Measurements from ENCODE around the gene AIFM2. TPM values are rescaled to one million over a fixed set of nuclear protein-coding genes. Genes with fewer than 3 reads are reported as not detected.
"Not testable (repeated sequence)": the region's sequence is repeated elsewhere in the genome, so short reads cannot be mapped to it uniquely, and the experiment has no call there.

AIFM2 gene
- total and polyA plus RNA-seq, 9 donors, result 1.9 to 3.3 (median 2.6) TPM

DNA sequence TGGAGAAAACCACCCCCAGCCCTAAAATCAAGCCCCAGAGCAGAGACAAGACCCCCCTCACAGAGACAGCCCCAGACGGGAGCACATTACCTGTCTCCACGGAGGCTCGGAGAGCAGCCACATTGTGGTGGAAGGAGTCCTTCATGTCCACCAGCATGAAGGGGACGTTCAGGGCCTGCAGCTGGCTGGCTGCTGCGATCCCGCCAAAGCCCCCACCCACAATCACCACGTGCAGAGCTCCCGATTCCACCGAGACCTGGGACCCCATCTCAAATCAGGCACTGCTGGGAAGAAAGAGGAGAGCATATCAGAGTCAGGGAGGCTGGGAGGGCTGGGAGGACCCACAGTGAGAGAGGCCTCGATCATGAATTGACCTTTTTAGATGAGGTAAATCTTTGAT is 8.8 kb downstream of the AIFM2 start:
- DNase-seq, result no peak
- H3K27ac ChIP-seq (ENCODE audit: low read length), result no peak overlapping the region
- no peaks in the 10 kb centered on the region for H3K27me3 ChIP-seq (ENCODE audit: control insufficient read depth, insufficient read depth, low read length)
- H3K9me3 ChIP-seq (replicated peaks; ENCODE audit: control insufficient read depth, low read depth, low read length), result no peaks in the 10 kb centered on the region
- no peak overlapping the region for H3K4me3 ChIP-seq (ENCODE audit: low read length)
- no peaks in the 10 kb centered on the region for H3K4me1 ChIP-seq (ENCODE audit: control insufficient read depth, insufficient read depth, low read length)
- H3K36me3 ChIP-seq (ENCODE audit: control insufficient read depth, insufficient read depth, low read length), result peaks cover 4% of the 10 kb centered on the region
- WGBS (ENCODE audit: insufficient coverage), result no CpG with 5 or more reads among the region's 10 CpGs

DNA sequence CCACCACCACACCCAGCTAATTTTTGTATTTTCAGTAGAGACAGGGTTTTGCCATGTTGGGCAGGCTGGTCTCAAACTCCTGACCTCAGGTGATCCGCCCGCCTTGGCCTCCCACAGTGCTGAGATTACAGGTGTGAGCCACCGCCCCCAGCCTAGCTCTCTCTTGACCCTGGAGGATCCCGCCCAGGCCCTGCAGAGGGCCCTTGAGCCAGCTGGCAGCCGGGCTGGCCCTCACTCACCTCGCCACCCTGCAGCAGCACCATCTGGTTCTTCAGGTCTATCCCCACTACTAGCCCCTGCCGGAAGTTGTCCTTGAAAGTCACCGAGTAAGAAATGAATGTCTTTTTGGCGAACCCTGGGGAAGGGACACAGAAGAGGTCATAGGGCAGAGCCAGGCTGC is 9.5 kb downstream of the AIFM2 start:
- H3K4me3 ChIP-seq (ENCODE audit: low read length); DNase-seq; H3K27me3 ChIP-seq (ENCODE audit: control insufficient read depth, insufficient read depth, low read length); H3K36me3 ChIP-seq (ENCODE audit: control insufficient read depth, insufficient read depth, low read length); H3K9me3 ChIP-seq (replicated peaks; ENCODE audit: control insufficient read depth, low read depth, low read length); H3K4me1 ChIP-seq (ENCODE audit: control insufficient read depth, insufficient read depth, low read length); H3K27ac ChIP-seq (ENCODE audit: low read length): not testable (repeated sequence)
- 95% methylated on average over 9 of the region's 9 CpGs for WGBS (ENCODE audit: insufficient coverage)

DNA sequence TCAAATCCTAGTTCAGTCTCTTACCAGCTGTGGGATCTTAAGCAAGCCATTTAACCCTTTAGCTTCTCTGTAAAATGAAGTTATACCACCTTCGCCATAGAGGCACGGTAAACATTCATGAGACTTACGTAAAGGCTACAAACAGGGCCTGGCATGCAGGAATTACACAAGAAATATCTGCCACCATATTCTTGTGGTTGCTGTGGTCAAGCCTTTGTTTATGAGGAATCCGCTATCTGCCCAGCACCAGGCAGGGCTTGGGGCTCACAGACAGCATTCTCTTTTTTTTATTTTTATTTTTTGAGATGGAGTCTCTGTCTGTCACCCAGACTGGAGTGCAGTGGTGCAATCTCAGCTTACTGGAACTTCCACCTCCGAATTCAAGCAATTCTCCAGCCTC is 9.9 kb downstream of the AIFM2 start:
- Histone ChIP-seq H3K36me3 (ENCODE audit: control insufficient read depth, insufficient read depth, low read length) (peaks cover 4% of the 10 kb centered on the region), H3K4me3 (ENCODE audit: low read length) (no peak overlapping the region), H3K4me1 (ENCODE audit: control insufficient read depth, insufficient read depth, low read length) (no peaks in the 10 kb centered on the region), H3K27me3 (ENCODE audit: control insufficient read depth, insufficient read depth, low read length) (no peaks in the 10 kb centered on the region), H3K9me3 (replicated peaks; ENCODE audit: control insufficient read depth, low read depth, low read length) (no peaks in the 10 kb centered on the region), H3K27ac (ENCODE audit: low read length) (no peak overlapping the region)
- DNase-seq, result no peak
- WGBS (ENCODE audit: insufficient coverage), result 100% methylated on average over 1 of the region's 5 CpGs

DNA sequence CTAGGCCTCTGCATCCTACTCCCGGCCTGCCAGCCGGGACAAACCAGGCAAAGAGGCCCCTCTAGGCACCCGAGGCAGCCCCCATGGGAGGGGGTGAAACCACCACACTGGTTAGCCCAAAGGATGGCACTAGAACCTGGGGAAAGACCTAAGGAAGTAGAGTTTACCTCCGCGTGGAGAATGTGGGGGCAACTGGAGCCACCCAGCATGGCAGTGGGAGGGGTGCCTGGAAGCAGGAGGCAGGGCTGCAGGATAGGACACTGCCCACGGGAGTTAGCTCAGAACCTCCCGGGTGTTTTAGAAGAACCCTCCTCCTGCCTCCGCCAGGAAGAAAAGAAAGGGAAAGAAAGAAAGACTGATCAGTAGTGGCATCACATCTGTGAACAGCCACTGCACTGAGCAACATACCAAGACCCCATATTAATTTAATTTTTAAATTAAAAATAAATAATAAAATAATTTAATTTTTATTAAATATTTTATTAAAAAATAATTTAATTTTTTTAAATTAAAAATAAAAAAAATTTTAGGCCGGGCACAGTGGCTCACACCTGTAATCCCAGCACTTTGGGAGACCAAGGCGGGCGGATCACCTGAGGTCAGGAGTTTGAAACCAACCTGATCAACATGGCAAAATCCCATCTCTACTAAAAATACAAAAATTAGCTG is 11.2 kb downstream of the AIFM2 start:
- no peak overlapping the region for H3K4me3 ChIP-seq (ENCODE audit: low read length)
- H3K36me3 ChIP-seq (ENCODE audit: control insufficient read depth, insufficient read depth, low read length), result peaks cover 4% of the 10 kb centered on the region
- H3K27me3 ChIP-seq (ENCODE audit: control insufficient read depth, insufficient read depth, low read length), result no peaks in the 10 kb centered on the region
- no peaks in the 10 kb centered on the region for H3K9me3 ChIP-seq (replicated peaks; ENCODE audit: control insufficient read depth, low read depth, low read length)
- no peaks in the 10 kb centered on the region for H3K4me1 ChIP-seq (ENCODE audit: control insufficient read depth, insufficient read depth, low read length)
- DNase-seq, result no peak
- 100% methylated on average over 3 of the region's 11 CpGs for WGBS (ENCODE audit: insufficient coverage)
- H3K27ac ChIP-seq (ENCODE audit: low read length), result no peak overlapping the region

DNA sequence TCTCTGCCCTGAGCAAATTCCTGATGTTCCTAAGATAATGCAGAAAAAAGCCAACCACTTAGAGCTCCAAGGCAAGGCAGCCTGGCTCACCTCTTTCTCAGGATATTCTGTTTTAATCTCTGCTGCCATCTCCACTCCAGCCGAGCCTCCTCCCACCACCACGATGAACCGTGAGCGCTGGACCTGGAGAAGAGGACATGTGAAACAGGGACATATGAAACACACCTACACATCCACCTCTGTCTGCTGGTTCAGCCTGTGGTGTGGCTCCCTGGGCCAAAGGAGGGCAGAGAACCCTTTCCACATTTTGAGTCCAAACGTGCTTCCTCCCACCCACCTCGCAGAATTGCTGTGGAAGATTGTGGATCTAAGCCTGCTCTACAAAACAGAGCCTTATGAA is 12.2 kb downstream of the AIFM2 start:
- Histone ChIP-seq H3K4me3 (ENCODE audit: low read length) (no peak overlapping the region), H3K27me3 (ENCODE audit: control insufficient read depth, insufficient read depth, low read length) (no peaks in the 10 kb centered on the region), H3K27ac (ENCODE audit: low read length) (no peak overlapping the region), H3K36me3 (ENCODE audit: control insufficient read depth, insufficient read depth, low read length) (peaks cover 4% of the 10 kb centered on the region), H3K4me1 (ENCODE audit: control insufficient read depth, insufficient read depth, low read length) (no peaks in the 10 kb centered on the region), H3K9me3 (replicated peaks; ENCODE audit: control insufficient read depth, low read depth, low read length) (no peaks in the 10 kb centered on the region)
- 73% methylated on average over 3 of the region's 6 CpGs for whole genome bisulfite sequencing (ENCODE audit: insufficient coverage)
- no peak for DNase-seq

DNA sequence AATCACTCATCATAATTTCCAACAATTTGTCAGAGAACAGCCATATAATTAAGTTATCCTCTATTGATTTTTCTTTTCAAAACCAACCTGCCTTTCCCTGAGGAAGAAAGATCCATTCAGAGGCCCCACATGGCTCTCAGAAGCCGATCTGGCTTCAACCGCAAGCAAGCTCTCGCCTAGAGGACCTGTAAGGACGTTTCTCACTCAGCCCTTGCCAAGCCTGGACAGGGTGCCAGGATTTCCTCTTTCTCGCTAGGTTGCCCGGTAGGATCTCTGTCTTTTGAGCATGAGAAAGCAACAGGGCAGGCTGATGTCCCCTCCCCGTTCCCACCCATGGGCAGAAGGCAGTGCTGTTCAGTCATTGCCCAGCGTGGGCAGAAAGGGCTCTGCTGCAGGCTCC is 13.0 kb downstream of the AIFM2 start:
- no peak for DNase-seq
- H3K9me3 ChIP-seq (replicated peaks; ENCODE audit: control insufficient read depth, low read depth, low read length), result no peaks in the 10 kb centered on the region
- H3K27ac ChIP-seq (ENCODE audit: low read length), result no peak overlapping the region
- no peaks in the 10 kb centered on the region for H3K27me3 ChIP-seq (ENCODE audit: control insufficient read depth, insufficient read depth, low read length)
- peaks cover 8% of the 10 kb centered on the region for H3K36me3 ChIP-seq (ENCODE audit: control insufficient read depth, insufficient read depth, low read length)
- H3K4me3 ChIP-seq (ENCODE audit: low read length), result no peak overlapping the region
- 84% methylated on average over 7 of the region's 8 CpGs for WGBS (ENCODE audit: insufficient coverage)
- no peaks in the 10 kb centered on the region for H3K4me1 ChIP-seq (ENCODE audit: control insufficient read depth, insufficient read depth, low read length)

DNA sequence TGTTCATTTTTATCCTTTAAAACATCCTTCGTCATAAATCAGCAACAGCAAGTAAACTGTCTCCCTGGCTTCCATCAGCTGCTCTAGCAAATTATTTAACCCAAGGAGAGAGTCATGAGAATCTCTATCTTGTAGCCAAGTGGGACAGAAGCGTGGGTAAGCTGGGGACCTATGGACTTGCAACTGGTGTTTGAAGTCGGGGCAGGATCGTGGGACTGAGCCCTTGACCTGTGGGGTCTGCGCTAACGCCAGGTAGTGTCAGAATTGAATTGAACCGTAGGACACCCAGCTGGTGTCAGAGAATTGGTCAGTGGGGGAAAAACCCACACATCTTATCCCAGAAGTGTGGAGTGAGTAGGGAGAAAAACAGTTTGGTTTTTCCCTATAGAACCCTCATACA is 13.4 kb downstream of the AIFM2 start:
- Histone ChIP-seq H3K9me3 (replicated peaks; ENCODE audit: control insufficient read depth, low read depth, low read length) (no peaks in the 10 kb centered on the region), H3K27ac (ENCODE audit: low read length) (no peak overlapping the region), H3K4me3 (ENCODE audit: low read length) (no peak overlapping the region), H3K36me3 (ENCODE audit: control insufficient read depth, insufficient read depth, low read length) (peaks cover 10% of the 10 kb centered on the region), H3K27me3 (ENCODE audit: control insufficient read depth, insufficient read depth, low read length) (no peaks in the 10 kb centered on the region), H3K4me1 (ENCODE audit: control insufficient read depth, insufficient read depth, low read length) (no peaks in the 10 kb centered on the region)
- 100% methylated on average over 1 of the region's 7 CpGs for WGBS (ENCODE audit: insufficient coverage)
- no peak for DNase-seq

DNA sequence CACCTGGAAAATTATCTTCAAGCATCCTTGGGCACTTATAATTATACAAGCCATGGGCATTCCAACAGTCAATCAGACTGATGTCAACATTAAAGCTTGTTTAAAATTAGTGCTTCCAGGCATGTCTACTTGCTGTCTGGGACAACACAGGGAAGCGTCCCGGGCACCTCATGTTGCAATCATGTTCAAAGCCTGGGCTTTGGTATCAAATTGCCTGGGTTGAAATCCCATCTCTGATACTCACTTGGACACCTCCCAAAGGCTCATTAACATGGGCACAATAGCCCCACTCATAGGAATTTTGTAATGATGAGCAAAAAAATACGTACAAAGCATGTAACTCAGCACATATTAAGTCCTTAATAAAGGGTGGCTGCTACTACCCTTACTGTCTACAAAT is 14.4 kb downstream of the AIFM2 start:
- Histone ChIP-seq H3K9me3 (replicated peaks; ENCODE audit: control insufficient read depth, low read depth, low read length) (no peaks in the 10 kb centered on the region), H3K36me3 (ENCODE audit: control insufficient read depth, insufficient read depth, low read length) (peaks cover 18% of the 10 kb centered on the region), H3K27me3 (ENCODE audit: control insufficient read depth, insufficient read depth, low read length) (no peaks in the 10 kb centered on the region), H3K4me3 (ENCODE audit: low read length) (no peak overlapping the region), H3K27ac (ENCODE audit: low read length) (no peak overlapping the region), H3K4me1 (ENCODE audit: control insufficient read depth, insufficient read depth, low read length) (no peaks in the 10 kb centered on the region)
- WGBS (ENCODE audit: insufficient coverage), result no CpG with 5 or more reads among the region's 3 CpGs
- DNase-seq, result no peak

DNA sequence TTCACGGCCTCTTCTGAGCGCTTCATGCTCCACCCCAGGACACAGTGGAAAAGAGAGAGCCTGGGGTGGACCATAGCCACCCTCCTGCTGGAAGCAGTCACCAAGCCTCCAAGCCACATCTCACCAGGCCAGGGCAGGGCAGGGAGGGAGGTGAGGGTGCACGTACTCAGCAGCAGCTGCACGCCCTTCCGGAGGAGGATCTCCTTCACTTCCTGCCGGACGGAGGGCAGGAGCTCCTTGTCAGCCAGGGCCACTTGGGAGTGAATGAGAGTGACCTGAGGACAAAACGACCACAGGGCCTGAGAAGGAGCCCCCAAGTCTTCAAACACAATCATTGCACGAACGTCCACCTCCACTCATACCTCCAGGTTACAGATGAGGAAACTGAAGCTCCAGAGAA is 15.0 kb downstream of the AIFM2 start:
- Histone ChIP-seq H3K4me1 (ENCODE audit: control insufficient read depth, insufficient read depth, low read length) (no peaks in the 10 kb centered on the region), H3K27ac (ENCODE audit: low read length) (no peak overlapping the region), H3K36me3 (ENCODE audit: control insufficient read depth, insufficient read depth, low read length) (peaks cover 21% of the 10 kb centered on the region), H3K27me3 (ENCODE audit: control insufficient read depth, insufficient read depth, low read length) (no peaks in the 10 kb centered on the region), H3K9me3 (replicated peaks; ENCODE audit: control insufficient read depth, low read depth, low read length) (no peaks in the 10 kb centered on the region), H3K4me3 (ENCODE audit: low read length) (no peak overlapping the region)
- DNase-seq, result no peak
- no CpG with 5 or more reads among the region's 10 CpGs for WGBS (ENCODE audit: insufficient coverage)

DNA sequence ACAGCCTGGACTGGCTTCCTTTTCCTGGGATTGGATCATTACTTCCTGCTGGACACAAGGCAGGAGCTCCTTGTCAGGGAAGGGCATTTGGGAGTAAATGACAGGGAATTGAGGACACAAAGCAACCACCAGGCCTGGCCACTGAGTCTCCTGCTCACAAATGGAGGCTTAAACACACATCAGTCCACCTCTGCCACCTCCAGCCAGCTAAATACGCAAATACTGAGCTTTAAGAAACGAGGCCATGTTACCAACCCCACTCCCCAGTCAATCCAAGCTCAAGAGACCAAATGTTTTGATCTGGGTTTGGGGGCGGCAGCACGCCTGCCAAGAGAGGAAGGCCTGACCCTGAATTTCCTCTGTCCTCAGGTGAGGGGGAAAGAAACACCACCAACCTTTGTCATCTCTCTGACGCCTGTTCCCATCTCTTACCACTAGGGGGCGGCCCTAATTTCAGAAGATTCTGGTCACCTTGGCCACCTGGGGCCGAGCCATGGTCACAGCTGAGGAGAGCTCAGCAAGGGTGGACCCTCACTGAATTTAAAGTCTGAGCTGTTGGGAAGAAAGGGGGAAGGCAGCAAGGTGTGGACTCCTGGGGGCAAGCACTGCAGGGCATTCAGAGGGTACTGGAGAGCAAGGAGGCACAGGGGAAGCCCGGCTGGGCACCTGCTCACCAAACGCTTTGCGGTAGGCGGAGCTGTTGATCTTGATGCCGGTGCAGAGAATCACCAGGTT is 16.5 kb downstream of the AIFM2 start:
- peak; percentile 36 for DNase-seq

More for the DNA sequence above, 16.5 kb downstream of the AIFM2 start:
- no peak overlapping the region for H3K4me3 ChIP-seq (ENCODE audit: low read length)
- no peaks in the 10 kb centered on the region for H3K4me1 ChIP-seq (ENCODE audit: control insufficient read depth, insufficient read depth, low read length)
- H3K27me3 ChIP-seq (ENCODE audit: control insufficient read depth, insufficient read depth, low read length), result no peaks in the 10 kb centered on the region
- H3K36me3 ChIP-seq (ENCODE audit: control insufficient read depth, insufficient read depth, low read length), result peaks cover 29% of the 10 kb centered on the region
- 48% methylated on average over 7 of the region's 12 CpGs for WGBS (ENCODE audit: insufficient coverage)
- H3K27ac ChIP-seq (ENCODE audit: low read length), result no peak overlapping the region
- H3K9me3 ChIP-seq (replicated peaks; ENCODE audit: control insufficient read depth, low read depth, low read length), result no peaks in the 10 kb centered on the region

Data from muscle of leg (tissue), 11 donors.